HG02610 (cell line): ENCODE measurements around the gene SLC2A1.

ENCODE experiments used
- ATAC-seq: cut with Tn5 transposase; IDR thresholded peaks from one replicate; pipeline ENCODE4 v1.9.1; 2021; ENCODE audit warnings: mild to moderate bottlenecking, moderate library complexity; ENCODE audit not compliant: unreplicated experiment

SLC2A1 gene

GRCh38 chr1:42960566-42961311 lies 2.1 kb upstream of the SLC2A1 start:
- no peak for ATAC-seq

GRCh38 chr1:42960122-42960390 lies 1.4 kb upstream of the SLC2A1 start:
- ATAC-seq, result no peak

- ATAC-seq, result peak; percentile 49
These were observed 684 bp downstream of the SLC2A1 start for GRCh38 chr1:42957880-42958487.

- ATAC-seq, result no peak
These were observed 1.3 kb downstream of the SLC2A1 start for GRCh38 chr1:42957229-42957879.

GRCh38 chr1:42956739-42957138 lies 1.9 kb downstream of the SLC2A1 start:
- ATAC-seq, result no peak

- ATAC-seq, result no peak
These were observed 3.2 kb downstream of the SLC2A1 start for GRCh38 chr1:42955311-42956063.

GRCh38 chr1:42953182-42954180 lies 5.2 kb downstream of the SLC2A1 start:
- ATAC-seq, result no peak

- ATAC-seq, result peak; percentile 74
These were observed 6.2 kb downstream of the SLC2A1 start for GRCh38 chr1:42952303-42953001.

GRCh38 chr1:42951588-42951987 lies 7.1 kb downstream of the SLC2A1 start:
- ATAC-seq, result no peak

GRCh38 chr1:42950116-42950481 lies 8.6 kb downstream of the SLC2A1 start:
- ATAC-seq, result no peak

- ATAC-seq, result no peak
These were observed 9.2 kb downstream of the SLC2A1 start for GRCh38 chr1:42949312-42950115.

GRCh38 chr1:42947965-42948732 lies 10.5 kb downstream of the SLC2A1 start:
- no peak for ATAC-seq

GRCh38 chr1:42947117-42947516 lies 11.6 kb downstream of the SLC2A1 start:
- ATAC-seq, result no peak

- ATAC-seq, result no peak
These were observed 12.4 kb downstream of the SLC2A1 start for GRCh38 chr1:42946120-42946898.

GRCh38 chr1:42945164-42945563 lies 13.5 kb downstream of the SLC2A1 start:
- ATAC-seq, result no peak

- no peak for ATAC-seq
These were observed 14.3 kb downstream of the SLC2A1 start for GRCh38 chr1:42944246-42944928.

- ATAC-seq, result no peak
These were observed 14.9 kb downstream of the SLC2A1 start for GRCh38 chr1:42943728-42944127.
